Renal cortex interstitium (tissue), 11 donors: Measurements from ENCODE around the gene INSYN2B. TPM values are rescaled to one million over a fixed set of nuclear protein-coding genes. Genes with fewer than 3 reads are reported as not detected.
"Not testable (repeated sequence)": the region's sequence is repeated elsewhere in the genome, so short reads cannot be mapped to it uniquely, and the experiment has no call there.

ENCODE experiments used
- DNase-seq, 11 donors: peaks; one replicate each; pipeline ENCODE4 v3.0.0-alpha.2; 2013; ENCODE audit warnings: low read depth in 9 of 11, low spot score in 4 of 11; ENCODE audit errors: extremely low read depth in 1 of 11
- polyA plus RNA-seq, 3 donors: library from polyadenylated mRNA; unstranded; fragments of 120-200 nt; gene quantifications; one replicate each; pipeline ENCODE4 v1.2.1, GENCODE V29; 2013; ENCODE audit not compliant: insufficient read length in 3 of 3

Gene INSYN2B
- polyA plus RNA-seq, 3 donors: 1.9 to 2.0 (median 2.0) TPM

GRCh38 chr5:169871826-169872490 is 108.3 kb downstream of the INSYN2B start:
- no peak for DNase-seq

- DNase-seq: no peak
These were observed 110.1 kb downstream of the INSYN2B start for GRCh38 chr5:169870211-169870610.

DNA sequence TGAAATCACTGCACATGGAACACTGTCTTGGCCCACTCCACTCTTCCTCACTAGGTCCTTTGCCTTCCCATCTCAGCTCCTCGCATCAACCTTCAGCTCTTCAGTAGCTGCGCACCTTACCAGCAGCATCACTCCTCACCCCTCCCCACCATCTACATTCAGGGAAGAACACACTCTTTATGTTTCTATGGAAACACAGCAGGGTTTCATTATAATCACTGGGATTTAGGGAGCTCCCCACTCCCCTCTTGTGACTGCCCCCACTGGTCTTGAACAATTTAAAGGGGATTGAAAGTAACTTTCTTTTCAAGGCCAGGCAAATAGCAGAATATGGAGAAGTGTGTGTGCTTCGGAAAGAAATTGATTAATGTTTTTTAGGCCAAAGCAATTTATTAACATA is 111.2 kb downstream of the INSYN2B start:
- no peak for DNase-seq

DNA sequence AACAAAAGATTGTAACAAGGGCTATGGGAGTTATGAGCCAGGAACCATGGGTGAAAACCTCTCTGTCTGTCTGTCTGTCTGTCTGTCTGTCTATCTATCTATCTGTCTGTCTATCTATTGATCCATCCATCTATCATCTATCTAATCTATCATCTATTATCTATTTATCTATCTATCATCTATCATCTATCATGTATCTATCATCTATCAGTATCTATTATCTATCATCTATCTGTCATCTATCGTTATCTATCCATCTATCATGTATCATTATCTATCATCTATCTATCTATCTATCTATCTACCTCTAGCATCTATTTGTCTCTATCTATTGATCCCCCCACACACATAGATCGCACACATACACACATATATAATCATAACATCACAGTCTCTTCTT is 112.9 kb downstream of the INSYN2B start:
- no peak for DNase-seq

GRCh38 chr5:169864483-169864882 is 115.8 kb downstream of the INSYN2B start:
- DNase-seq: no peak

- DNase-seq: no peak
These were observed 117.9 kb downstream of the INSYN2B start for GRCh38 chr5:169862391-169862811.

DNA sequence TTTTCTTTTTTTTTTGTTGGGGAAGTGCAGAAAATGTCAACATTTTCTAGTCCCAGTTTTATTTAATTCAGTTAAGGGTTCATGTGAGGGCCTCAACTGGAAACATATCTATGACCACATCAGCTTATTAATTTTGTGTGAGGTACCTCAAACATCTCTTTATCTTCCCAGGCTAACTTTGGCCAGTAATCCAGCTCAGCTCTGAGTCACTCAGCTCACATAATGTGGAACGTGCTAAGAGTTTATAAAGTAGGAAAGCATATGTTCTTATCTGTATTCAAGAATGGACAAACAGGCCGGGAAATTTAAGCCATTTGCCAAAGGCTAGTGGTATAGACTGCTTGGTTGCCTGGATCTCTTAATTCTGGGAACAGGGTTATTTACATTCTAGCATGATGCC is 118.4 kb downstream of the INSYN2B start:
- DNase-seq: no peak

DNA sequence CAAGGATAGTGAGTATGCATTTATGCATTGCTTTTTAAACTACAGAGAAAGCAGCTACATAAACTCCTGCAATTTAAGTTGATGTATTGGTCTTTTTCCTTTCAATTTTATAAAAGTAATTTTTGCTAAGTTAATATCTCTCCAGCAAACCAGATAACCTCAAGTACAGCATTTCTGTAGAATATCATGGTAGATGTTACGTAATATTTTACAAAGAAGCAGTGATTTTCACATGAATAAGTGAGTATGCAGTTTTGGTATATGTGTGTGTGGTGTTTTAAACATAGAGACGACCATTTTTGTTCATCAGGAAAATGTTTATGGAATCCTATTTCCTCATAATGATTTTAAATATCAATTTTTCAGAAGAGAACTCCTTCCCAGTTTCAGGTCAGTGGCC is 118.9 kb downstream of the INSYN2B start:
- no peak for DNase-seq

DNA sequence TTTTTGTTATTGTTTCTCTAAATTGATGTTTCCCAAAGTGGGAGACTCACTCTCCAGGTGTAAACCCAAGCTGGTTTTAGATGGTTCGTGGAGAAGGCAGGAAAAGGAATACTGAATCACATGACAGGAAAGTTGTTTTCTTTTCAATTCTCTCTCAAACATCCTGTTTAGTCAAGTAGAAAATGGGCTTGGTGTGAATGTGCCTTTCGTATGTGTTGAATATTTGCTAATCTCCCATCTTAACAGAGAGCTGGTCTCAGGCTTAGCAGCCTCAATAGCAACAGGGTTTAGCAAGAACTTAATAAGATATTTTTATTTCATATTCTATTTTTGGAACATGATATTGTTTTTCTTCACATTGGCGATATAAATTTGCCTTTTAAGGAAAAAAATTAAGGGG is 119.7 kb downstream of the INSYN2B start:
- DNase-seq: no peak

DNA sequence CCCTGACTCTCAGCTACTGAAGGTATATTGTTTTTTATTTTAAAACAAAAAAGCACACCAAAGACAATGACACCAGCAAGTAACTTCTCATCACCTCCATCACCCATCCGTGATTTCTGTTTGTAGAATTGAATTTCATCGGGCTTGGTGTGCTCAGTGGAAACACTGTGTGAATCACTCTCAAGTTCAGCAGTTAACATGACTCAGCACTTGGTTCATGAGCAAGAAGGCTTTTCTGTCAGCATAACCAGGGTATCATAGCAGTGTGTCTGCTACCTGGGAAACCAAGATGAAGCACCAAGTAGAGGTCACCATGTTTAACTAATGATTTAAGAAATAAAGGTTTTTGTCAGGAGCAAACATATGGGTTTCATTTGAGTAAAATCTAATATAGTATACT is 123.7 kb downstream of the INSYN2B start:
- DNase-seq: no peak

DNA sequence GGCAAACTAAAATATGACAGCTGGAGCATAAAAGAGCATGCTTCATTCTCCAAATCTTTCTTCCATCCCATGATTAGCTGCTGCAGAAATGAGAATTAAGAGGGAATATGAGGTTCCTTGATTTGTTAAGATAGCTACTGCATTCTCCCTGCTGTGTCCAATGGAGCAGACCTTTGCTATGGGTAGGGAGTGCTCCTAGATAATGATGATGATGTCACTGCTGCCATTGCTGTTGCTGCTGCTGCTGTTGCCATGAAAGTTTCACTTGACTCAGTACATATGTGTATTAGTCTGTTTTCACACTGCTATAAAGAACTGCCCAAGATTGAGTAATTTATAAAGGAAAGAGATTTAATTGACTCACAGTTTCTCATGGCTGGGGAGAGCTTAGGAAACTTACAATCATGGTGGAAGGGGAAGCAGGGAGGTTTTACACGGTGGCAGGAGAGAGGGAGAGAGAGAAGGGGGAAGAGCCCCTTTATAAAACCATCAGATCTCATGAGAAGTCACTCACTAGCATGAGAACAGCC is 128.9 kb downstream of the INSYN2B start:
- DNase-seq: no peak

GRCh38 chr5:169850409-169850808 is 129.9 kb downstream of the INSYN2B start:
- no peak for DNase-seq

- no peak for DNase-seq
These were observed 131.5 kb downstream of the INSYN2B start for GRCh38 chr5:169848792-169849191.

GRCh38 chr5:169848271-169848670 is 132.0 kb downstream of the INSYN2B start:
- DNase-seq: no peak

DNA sequence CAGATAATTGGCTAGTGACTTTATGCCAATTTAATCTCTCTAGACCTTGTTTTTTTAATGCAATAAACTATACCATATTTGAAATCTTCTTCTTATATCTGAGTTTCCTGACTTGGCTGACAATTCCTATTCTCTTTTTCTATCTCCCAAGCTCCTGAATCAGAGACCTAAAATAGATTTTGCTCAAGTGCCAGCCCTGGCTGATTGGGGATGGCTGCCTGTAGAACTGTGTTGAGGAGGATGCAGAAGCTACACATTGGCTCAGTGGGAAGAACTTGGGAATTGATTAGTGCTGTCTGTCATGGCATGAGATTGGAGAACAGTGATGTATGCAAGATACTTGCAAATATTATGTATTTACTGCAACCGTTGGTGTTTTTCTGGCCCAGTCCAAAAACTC is 132.8 kb downstream of the INSYN2B start:
- DNase-seq: no peak

DNA sequence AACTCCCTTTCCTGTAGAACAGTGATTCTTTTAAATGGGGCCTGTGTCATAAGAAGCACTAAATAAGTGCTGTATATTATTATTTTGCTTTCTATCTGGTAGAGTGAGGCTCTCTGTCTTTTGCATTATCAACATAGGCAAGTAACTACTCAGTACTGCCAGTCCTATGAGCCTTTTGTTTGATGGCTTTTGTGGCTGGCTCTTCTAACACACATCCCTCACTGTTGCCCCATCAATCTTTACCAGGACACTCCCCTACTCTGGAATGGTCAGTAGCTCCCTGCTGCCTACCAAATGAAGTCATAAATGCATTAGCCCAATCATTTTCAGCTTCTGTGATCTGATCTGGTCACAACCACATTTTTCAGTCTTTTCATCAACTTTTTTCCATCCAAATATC is 137.6 kb downstream of the INSYN2B start:
- DNase-seq: no peak

DNA sequence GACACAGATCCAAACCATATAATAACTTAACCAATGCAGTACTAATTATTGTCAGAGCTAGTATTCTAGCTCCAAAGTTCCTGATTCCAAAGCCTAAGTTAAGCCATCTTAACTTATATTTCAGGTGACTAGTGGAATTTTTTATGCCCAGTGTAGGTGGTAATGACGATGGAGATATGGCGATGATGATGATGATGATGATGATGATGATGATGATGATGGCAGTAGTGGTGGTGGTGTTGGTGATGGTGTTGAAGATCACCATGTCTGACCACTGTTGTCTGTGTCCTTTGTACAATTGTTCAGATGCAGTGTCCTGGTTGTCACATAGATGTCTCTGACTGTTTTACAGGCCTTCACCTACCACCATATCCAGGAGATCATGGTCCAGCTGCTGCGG is 139.9 kb downstream of the INSYN2B start:
- DNase-seq: no peak

GRCh38 chr5:169838688-169839087 is 141.6 kb downstream of the INSYN2B start:
- no peak for DNase-seq

- no peak for DNase-seq
These were observed 142.6 kb downstream of the INSYN2B start for GRCh38 chr5:169837686-169838085.

DNA sequence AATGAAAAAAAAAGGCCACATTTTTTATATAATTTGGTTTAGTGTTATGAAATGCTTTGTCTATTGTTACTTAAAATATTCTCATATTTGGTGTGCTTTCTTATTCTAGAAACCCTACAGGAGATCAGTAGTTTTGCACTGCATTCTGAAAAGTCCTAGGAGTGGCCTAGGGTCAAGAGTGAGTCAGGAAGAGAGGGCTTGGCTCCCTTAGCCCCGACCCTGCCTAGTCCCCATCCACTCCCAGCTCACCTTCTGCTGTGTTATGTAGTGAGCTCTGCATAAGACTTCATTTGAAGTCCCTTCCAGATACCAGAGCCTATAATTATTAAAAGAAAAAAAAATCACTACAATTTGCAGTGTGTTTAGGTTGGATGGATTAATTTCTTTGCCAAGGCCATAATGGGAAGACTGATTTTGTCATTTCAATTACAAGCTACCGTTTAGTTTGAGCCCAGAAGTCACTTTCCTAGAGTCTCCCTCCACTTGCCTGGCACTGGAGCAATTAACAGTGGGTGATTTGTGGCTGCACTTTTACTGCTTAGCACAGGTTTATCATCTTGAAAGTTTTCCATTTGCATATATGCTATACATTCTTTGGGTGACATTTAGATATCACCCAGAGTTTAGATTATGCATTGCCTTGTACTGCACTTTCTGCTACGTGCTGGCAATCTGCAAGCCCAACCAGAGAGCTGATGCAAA is 143.3 kb downstream of the INSYN2B start:
- DNase-seq: no peak

GRCh38 chr5:169834540-169834939 is 145.8 kb downstream of the INSYN2B start:
- DNase-seq: not testable (repeated sequence)
